ENCODE results near the gene BMP7.

Gene BMP7

GRCh38 chr20:57234556-57235251 lies 31.7 kb downstream of the BMP7 start:
- Histone ChIP-seq H3K27ac (ENCODE audit: insufficient read depth, low read length, poor library complexity, severe bottlenecking) (no peak overlapping the region), H3K4me1 (ENCODE audit: control insufficient read depth, insufficient read depth, low read length, poor library complexity, severe bottlenecking) (no peaks in the 10 kb centered on the region), H3K36me3 (ENCODE audit: control insufficient read depth, insufficient read depth, low read length) (no peaks in the 10 kb centered on the region), H3K4me3 (ENCODE audit: insufficient read depth, low read depth, low read length, poor library complexity, severe bottlenecking) (no peak overlapping the region), H3K27me3 (replicated peaks; ENCODE audit: control insufficient read depth, insufficient read depth, low read length, poor library complexity, severe bottlenecking) (peaks cover 4% of the 10 kb centered on the region), H3K9me3 (ENCODE audit: control insufficient read depth, low read length) (no peaks in the 10 kb centered on the region)
- no peak for DNase-seq

- no peak for DNase-seq
- Histone ChIP-seq H3K9me3 (ENCODE audit: control insufficient read depth, low read length) (no peaks in the 10 kb centered on the region), H3K4me3 (ENCODE audit: insufficient read depth, low read depth, low read length, poor library complexity, severe bottlenecking) (no peak overlapping the region), H3K4me1 (ENCODE audit: control insufficient read depth, insufficient read depth, low read length, poor library complexity, severe bottlenecking) (no peaks in the 10 kb centered on the region), H3K36me3 (ENCODE audit: control insufficient read depth, insufficient read depth, low read length) (no peaks in the 10 kb centered on the region), H3K27ac (ENCODE audit: insufficient read depth, low read length, poor library complexity, severe bottlenecking) (no peak overlapping the region), H3K27me3 (replicated peaks; ENCODE audit: control insufficient read depth, insufficient read depth, low read length, poor library complexity, severe bottlenecking) (peaks cover 4% of the 10 kb centered on the region)
Observed at GRCh38 chr20:57231951-57232428, 34.5 kb downstream of the BMP7 start.

GRCh38 chr20:57231161-57231560 lies 35.3 kb downstream of the BMP7 start:
- no peaks in the 10 kb centered on the region for H3K9me3 ChIP-seq (ENCODE audit: control insufficient read depth, low read length)
- peaks cover 4% of the 10 kb centered on the region for H3K27me3 ChIP-seq (replicated peaks; ENCODE audit: control insufficient read depth, insufficient read depth, low read length, poor library complexity, severe bottlenecking)
- no peak overlapping the region for H3K27ac ChIP-seq (ENCODE audit: insufficient read depth, low read length, poor library complexity, severe bottlenecking)
- H3K36me3 ChIP-seq (ENCODE audit: control insufficient read depth, insufficient read depth, low read length) = no peaks in the 10 kb centered on the region
- H3K4me1 ChIP-seq (ENCODE audit: control insufficient read depth, insufficient read depth, low read length, poor library complexity, severe bottlenecking) = no peaks in the 10 kb centered on the region
- H3K4me3 ChIP-seq (ENCODE audit: insufficient read depth, low read depth, low read length, poor library complexity, severe bottlenecking) = no peak overlapping the region
- no peak for DNase-seq

- Histone ChIP-seq H3K27me3 (replicated peaks; ENCODE audit: control insufficient read depth, insufficient read depth, low read length, poor library complexity, severe bottlenecking) (peaks cover under 1% of the 10 kb centered on the region), H3K27ac (ENCODE audit: insufficient read depth, low read length, poor library complexity, severe bottlenecking) (no peak overlapping the region), H3K9me3 (ENCODE audit: control insufficient read depth, low read length) (no peaks in the 10 kb centered on the region), H3K36me3 (ENCODE audit: control insufficient read depth, insufficient read depth, low read length) (no peaks in the 10 kb centered on the region), H3K4me1 (ENCODE audit: control insufficient read depth, insufficient read depth, low read length, poor library complexity, severe bottlenecking) (no peaks in the 10 kb centered on the region), H3K4me3 (ENCODE audit: insufficient read depth, low read depth, low read length, poor library complexity, severe bottlenecking) (no peak overlapping the region)
- DNase-seq = no peak
Observed at GRCh38 chr20:57230247-57230646, 36.2 kb downstream of the BMP7 start.

- H3K36me3 ChIP-seq (ENCODE audit: control insufficient read depth, insufficient read depth, low read length) = no peaks in the 10 kb centered on the region
- no peak for DNase-seq
- no peak overlapping the region for H3K27ac ChIP-seq (ENCODE audit: insufficient read depth, low read length, poor library complexity, severe bottlenecking)
- H3K4me1 ChIP-seq (ENCODE audit: control insufficient read depth, insufficient read depth, low read length, poor library complexity, severe bottlenecking) = no peaks in the 10 kb centered on the region
- H3K27me3 ChIP-seq (replicated peaks; ENCODE audit: control insufficient read depth, insufficient read depth, low read length, poor library complexity, severe bottlenecking) = no peaks in the 10 kb centered on the region
- no peak overlapping the region for H3K4me3 ChIP-seq (ENCODE audit: insufficient read depth, low read depth, low read length, poor library complexity, severe bottlenecking)
- H3K9me3 ChIP-seq (ENCODE audit: control insufficient read depth, low read length) = no peaks in the 10 kb centered on the region
Observed at GRCh38 chr20:57229490-57229889, 37.0 kb downstream of the BMP7 start.

GRCh38 chr20:57225830-57226229 lies 40.6 kb downstream of the BMP7 start:
- Histone ChIP-seq H3K27ac (ENCODE audit: insufficient read depth, low read length, poor library complexity, severe bottlenecking) (no peak overlapping the region), H3K4me1 (ENCODE audit: control insufficient read depth, insufficient read depth, low read length, poor library complexity, severe bottlenecking) (no peaks in the 10 kb centered on the region), H3K36me3 (ENCODE audit: control insufficient read depth, insufficient read depth, low read length) (no peaks in the 10 kb centered on the region), H3K9me3 (ENCODE audit: control insufficient read depth, low read length) (no peaks in the 10 kb centered on the region), H3K27me3 (replicated peaks; ENCODE audit: control insufficient read depth, insufficient read depth, low read length, poor library complexity, severe bottlenecking) (no peaks in the 10 kb centered on the region), H3K4me3 (ENCODE audit: insufficient read depth, low read depth, low read length, poor library complexity, severe bottlenecking) (no peak overlapping the region)
- DNase-seq = no peak

GRCh38 chr20:57225197-57225733 lies 41.2 kb downstream of the BMP7 start:
- Histone ChIP-seq H3K27ac (ENCODE audit: insufficient read depth, low read length, poor library complexity, severe bottlenecking) (no peak overlapping the region), H3K27me3 (replicated peaks; ENCODE audit: control insufficient read depth, insufficient read depth, low read length, poor library complexity, severe bottlenecking) (no peaks in the 10 kb centered on the region), H3K36me3 (ENCODE audit: control insufficient read depth, insufficient read depth, low read length) (no peaks in the 10 kb centered on the region), H3K4me1 (ENCODE audit: control insufficient read depth, insufficient read depth, low read length, poor library complexity, severe bottlenecking) (no peaks in the 10 kb centered on the region), H3K4me3 (ENCODE audit: insufficient read depth, low read depth, low read length, poor library complexity, severe bottlenecking) (no peak overlapping the region), H3K9me3 (ENCODE audit: control insufficient read depth, low read length) (no peaks in the 10 kb centered on the region)
- no peak for DNase-seq

- Histone ChIP-seq H3K4me3 (ENCODE audit: insufficient read depth, low read depth, low read length, poor library complexity, severe bottlenecking) (no peak overlapping the region), H3K36me3 (ENCODE audit: control insufficient read depth, insufficient read depth, low read length) (no peaks in the 10 kb centered on the region), H3K27ac (ENCODE audit: insufficient read depth, low read length, poor library complexity, severe bottlenecking) (no peak overlapping the region), H3K27me3 (replicated peaks; ENCODE audit: control insufficient read depth, insufficient read depth, low read length, poor library complexity, severe bottlenecking) (no peaks in the 10 kb centered on the region), H3K4me1 (ENCODE audit: control insufficient read depth, insufficient read depth, low read length, poor library complexity, severe bottlenecking) (no peaks in the 10 kb centered on the region), H3K9me3 (ENCODE audit: control insufficient read depth, low read length) (no peaks in the 10 kb centered on the region)
- DNase-seq = no peak
Observed at GRCh38 chr20:57224641-57225138, 41.8 kb downstream of the BMP7 start.

- no peaks in the 10 kb centered on the region for H3K4me1 ChIP-seq (ENCODE audit: control insufficient read depth, insufficient read depth, low read length, poor library complexity, severe bottlenecking)
- DNase-seq = no peak
- no peaks in the 10 kb centered on the region for H3K27me3 ChIP-seq (replicated peaks; ENCODE audit: control insufficient read depth, insufficient read depth, low read length, poor library complexity, severe bottlenecking)
- no peaks in the 10 kb centered on the region for H3K36me3 ChIP-seq (ENCODE audit: control insufficient read depth, insufficient read depth, low read length)
- no peak overlapping the region for H3K4me3 ChIP-seq (ENCODE audit: insufficient read depth, low read depth, low read length, poor library complexity, severe bottlenecking)
- no peaks in the 10 kb centered on the region for H3K9me3 ChIP-seq (ENCODE audit: control insufficient read depth, low read length)
- H3K27ac ChIP-seq (ENCODE audit: insufficient read depth, low read length, poor library complexity, severe bottlenecking) = no peak overlapping the region
Observed at GRCh38 chr20:57223648-57224489, 42.6 kb downstream of the BMP7 start.

- no peak overlapping the region for H3K4me3 ChIP-seq (ENCODE audit: insufficient read depth, low read depth, low read length, poor library complexity, severe bottlenecking)
- no peaks in the 10 kb centered on the region for H3K36me3 ChIP-seq (ENCODE audit: control insufficient read depth, insufficient read depth, low read length)
Observed at GRCh38 chr20:57222631-57222950, 43.9 kb downstream of the BMP7 start.

More at GRCh38 chr20:57222631-57222950, 43.9 kb downstream of the BMP7 start:
- Histone ChIP-seq H3K9me3 (ENCODE audit: control insufficient read depth, low read length) (no peaks in the 10 kb centered on the region), H3K4me1 (ENCODE audit: control insufficient read depth, insufficient read depth, low read length, poor library complexity, severe bottlenecking) (no peaks in the 10 kb centered on the region), H3K27me3 (replicated peaks; ENCODE audit: control insufficient read depth, insufficient read depth, low read length, poor library complexity, severe bottlenecking) (no peaks in the 10 kb centered on the region), H3K27ac (ENCODE audit: insufficient read depth, low read length, poor library complexity, severe bottlenecking) (no peak overlapping the region)
- DNase-seq = no peak
